ENCODE data around the gene RPS6KL1.

Gene RPS6KL1

DNA sequence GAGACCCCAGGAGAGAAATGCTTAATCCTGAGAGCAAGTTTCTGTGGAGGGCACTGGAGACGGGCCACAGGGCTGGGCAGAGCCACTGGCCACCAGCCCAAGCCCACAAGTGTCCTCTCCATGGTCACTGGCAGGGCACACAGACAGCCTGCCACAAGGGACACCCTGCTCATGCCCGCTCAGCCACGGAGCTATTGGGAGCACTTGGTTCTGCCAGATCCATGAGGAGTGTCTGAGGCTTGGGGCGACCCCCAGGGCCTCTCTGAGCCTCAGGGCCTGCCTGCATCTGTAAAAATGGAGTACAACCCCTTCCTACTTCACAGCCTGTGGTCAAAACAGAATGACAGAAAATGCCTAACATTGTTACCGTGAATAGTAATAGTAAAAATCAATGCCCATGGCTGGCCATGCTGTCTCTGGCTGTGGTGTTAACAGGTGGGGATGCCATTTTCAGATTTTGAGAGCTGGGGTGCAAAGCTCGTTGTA, 29.2 kb upstream of the RPS6KL1 start:
- FAIRE-seq = no peak

DNA sequence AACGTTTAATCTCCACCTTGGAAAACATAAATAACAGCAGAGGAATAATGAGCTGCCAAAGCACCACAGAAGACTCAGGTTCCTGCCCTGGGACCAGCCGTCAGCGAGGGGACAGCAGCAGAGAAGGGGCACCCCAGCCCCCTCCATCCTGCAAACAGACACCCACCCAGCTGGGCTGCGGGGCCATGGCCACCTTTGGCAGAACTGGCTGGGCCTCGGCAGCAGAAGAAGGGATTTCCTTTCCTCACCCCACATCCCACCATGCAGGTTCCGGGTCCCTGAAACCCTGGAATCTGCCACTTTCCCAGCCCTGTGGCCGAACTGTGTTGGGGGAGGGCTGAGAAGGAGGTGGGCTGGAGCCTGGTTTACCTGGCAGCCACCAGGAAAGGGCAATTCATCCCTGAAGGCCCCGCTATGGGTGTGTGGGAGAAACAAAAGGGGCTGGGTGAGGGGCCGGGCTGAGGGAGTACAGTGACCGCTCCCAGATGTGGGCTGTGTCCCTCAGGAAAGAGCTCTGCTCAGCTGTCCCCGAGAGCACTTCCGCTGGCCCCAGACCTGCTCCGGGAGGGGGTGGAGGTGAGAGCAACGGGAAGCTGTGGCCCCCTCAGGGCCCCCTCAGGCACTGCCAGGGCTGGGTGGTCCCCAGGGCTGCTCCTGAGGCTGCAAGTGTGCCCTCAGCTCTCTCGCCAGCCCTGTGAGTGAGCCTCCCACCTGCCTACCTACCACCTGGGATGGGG, 28.6 kb upstream of the RPS6KL1 start:
- no peak for FAIRE-seq

DNA sequence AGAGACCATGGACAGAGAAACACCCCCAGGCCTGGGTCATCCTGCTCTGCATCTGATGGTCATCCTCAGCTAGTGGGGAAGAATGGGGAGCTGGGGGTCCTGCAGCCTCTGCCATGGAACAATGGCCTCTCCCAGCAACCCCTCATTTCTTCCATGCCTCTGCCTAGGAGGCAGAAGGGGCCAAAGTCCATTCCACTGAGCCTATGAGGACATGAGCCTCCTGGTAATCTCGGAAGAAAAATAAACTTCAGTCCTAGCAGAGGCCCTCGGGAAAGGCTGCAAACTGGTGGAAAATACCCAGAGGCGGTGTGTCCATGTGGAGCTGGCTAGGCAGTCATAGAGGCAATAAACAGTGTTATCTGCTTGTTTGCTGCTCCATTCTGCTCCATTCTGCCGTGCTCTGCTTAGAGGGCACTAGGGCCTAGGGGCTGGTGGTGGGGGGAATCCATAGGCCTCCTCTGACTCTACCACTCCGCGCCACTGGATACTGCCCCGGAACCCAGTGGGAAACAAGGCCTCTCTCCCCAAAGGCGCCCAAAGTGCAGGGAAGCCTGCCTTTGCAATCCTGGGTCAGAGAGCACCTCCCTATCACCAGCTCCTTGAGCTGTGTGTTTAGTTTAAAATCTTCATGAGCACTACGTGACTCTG, 27.9 kb upstream of the RPS6KL1 start:
- FAIRE-seq = no peak

DNA sequence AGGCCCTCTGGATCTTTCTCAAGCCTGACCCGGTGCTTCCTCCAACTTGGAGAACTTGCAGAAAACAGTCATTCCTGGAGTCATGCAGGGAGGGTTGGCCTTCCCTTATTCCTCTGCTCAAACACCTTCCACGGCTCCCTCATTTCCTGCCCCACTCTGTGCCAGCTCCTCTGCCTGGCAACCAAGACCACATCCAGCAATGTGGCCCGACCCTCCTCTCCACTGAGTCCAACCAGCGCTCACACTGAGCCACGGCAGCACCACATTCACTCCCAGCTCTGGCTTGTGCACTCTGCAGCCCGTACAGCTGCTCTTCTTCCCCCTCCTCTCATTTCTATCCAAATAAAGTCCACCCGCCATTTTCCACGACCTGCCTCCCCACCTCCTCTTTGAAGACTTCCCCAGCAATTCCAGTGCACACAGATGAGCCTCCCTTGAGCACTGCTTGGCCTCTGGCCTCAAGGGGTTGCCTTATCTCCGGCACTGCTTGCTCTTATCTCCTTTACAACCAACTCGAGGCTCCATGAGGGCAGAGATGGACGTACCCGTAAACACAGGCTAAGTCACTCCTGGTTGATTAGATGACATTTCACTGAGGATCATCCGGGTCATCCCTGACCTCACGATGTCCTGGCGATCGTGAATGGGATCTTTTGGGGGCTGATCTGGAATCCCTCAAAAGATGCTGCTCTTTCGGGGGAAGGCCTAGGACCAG, 27.0 kb upstream of the RPS6KL1 start:
- no peak for FAIRE-seq

DNA sequence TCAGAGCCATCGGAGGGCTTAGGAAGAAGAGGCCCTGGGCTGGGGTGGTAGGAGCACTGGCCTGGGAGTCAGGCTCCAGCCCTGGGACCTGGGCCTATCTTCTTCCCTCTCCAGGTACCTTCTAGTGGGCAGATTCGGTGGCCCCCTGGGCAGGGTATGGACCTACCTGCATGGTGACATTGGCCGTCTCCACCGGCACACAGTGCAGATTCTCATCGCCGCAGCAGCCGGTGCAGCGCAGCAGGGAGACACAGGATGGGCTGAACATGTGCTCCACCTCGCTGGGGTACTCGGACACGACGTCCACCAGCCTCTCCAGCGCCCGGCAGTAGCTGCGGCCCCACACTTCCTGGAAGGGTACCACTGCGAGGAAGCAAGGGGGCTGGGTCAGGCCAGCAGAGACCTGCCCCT, 26.1 kb upstream of the RPS6KL1 start:
- FAIRE-seq = no peak

DNA sequence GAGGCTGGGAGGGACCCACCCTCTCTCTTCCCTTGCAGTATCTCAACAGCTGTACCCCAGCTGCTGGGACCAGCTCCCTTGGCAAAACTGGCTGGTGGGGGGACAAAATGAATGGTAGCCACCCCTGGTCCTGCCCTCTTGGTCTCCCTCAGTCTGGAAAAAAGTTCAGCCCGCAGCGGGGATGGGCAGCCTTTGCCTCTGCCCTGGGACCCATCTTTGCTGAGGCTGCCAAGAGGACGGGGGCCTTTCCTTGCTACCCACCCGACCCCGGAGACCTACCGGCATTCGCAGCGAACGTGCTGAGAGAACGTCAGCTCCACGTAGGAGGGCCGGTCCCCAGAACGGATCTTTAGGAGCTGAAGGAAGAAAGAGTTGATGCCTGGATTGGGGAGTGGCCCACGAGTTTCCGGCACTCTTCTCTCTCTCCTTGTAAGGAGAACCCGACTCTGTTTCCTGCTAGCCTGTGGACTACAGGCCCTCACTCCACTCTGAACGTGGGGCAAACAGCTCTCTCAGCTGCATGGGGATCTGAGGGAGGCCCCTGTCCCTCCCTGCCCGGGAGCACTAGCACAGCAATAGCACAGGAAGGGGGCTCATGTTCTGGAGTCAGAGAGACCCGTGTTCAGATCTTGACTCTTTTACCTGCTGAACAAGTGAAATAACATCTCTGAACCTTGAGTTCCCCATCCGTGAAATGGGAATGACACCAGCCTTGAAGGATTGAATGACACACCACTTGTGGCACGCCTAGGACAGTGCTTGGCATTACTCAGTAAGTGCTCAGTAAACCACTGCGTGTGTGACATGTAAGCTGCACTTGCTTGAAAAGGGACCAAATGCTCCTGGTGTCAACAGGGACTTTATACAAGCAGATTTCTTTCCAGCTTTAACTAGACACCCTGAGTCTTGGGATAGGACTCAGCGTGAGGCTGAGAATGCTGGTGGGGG, 25.4 kb upstream of the RPS6KL1 start:
- no peak for FAIRE-seq

DNA sequence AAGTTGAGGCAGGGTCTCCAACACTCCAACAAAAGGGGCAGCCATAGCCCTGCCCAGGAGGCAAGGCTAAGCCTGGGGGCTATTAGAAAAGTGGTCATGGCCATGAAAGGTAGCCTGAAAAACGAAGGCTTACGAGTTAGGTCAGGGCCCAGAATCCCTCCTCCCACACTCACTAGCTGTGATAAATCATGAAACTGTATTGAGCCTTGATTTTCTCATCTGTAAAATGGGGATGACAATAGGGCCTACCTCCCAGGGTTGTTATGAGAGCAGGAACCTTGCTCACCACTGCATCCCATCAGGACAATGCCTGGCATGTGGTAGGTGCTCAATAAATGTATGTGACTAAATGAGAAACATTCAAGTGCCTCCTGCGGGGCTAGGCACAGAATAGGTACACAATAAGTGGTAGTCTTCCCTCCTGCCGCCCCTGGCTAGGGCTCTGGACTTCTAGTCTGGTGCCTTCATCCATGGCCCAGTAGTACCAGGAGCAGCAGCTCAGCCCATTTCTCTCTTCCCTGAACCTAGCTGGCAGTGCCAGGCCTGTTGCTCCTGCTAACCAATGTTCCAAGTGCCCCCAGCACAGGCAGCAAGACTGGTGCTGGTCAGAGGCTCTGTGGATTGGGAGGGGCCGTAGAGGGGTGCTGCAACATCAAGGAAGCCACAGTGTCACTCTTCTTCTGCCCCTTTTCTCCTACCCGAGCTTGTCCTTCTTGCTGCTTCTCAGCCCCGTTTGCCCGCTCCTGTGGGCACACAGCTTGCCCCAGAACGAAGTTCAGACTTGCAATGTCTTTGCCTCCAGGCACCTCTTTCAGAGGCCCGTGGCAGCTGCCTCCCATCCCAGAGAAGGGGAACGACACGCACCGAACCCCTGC, 24.5 kb upstream of the RPS6KL1 start:
- no peak for FAIRE-seq

DNA sequence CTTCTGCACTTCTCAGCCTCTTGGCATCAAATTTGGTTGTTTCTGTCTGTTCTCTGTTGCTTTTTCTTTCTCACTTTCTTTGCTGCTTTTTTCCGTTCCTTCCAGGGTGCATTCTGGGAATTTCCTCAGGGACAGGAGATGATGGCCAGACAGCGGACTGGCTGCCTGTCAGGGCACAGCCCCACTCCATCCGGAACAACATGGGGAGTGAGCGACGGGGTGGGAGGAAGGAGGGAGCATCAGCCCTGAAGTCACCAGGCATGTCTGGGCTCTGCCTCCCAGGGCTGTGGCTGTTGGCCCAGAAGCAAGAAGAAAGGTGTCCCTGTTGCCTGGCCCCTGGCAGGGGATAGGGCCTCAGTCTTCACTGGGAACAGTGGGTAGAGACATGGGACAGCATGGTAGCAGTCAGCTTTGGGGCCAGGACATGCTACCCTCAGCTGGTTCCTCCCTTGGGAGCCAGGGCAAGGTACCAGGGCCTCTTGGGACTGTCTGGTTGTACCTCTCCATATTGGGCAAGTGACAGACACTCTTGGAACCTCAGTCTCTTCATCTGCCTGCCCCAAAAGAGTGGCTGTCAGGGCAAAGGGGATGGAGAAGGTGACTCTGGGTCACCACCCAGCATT, 23.7 kb upstream of the RPS6KL1 start:
- no peak for FAIRE-seq

DNA sequence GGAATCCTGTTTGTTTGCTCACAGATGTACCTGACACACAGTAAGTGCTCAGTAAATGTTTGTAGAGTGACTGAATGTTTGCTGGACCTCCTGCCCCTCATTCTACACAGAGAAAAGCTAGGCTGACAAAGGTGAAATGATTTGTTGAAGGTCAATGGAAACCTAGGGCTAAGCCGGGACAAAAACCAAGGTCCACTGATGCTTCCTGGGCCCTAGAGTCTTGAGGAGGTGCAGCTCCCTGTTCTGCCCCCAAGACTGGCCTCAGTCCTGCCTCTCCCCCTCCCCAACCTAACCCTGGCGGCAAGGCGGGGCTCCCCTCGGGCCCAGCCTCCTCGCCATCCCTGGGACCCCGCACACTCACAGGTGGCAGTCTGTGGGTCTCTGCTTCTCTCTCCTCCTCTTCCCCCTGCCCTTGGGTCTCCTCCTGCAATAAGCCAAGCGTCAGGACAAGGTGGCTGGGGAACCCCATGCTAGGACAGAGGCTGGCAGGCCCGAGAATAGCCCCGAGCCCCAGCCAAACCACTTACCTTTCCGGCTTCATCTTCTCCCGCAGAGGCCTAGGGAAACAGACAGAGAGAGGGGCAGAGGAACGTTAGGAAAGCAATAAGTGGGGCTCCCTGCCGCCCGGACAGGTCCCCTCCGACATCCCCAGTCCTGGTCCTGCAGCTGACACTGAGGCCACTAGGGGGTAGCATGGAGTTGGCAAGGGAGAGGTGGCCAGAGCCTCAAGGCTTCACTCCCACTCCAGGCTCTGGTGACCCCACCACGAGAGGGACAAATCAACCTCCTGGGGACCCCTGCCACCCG, 23.0 kb upstream of the RPS6KL1 start:
- FAIRE-seq = no peak

DNA sequence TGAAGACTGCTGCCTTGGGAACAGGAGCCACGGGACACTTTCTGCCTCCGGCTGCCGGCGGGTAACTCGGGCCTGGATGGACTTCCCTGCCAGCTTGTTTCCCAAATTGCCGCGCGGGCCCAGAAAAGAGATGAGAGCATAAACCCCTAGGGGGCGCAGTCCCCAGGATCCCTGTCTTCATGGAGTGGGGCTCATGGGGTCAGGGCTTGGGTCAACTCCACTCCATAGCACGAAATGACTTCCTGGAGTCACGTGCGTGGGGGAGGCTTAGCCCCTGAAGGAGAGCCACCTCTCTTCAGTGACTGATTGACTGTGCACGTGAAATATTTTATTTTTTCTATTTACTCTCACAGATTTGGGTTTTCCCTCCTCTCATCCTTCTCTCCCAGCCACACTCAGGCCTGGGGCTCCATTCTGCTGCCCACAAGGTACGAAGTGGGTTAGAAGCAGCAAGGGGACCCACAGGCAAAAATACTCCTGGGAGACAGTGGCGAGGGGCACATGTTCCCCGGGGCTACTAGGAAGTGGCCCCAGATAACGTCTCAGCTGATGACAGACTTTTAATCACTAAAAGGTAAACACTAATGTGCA, 22.3 kb upstream of the RPS6KL1 start:
- no peak for FAIRE-seq

DNA sequence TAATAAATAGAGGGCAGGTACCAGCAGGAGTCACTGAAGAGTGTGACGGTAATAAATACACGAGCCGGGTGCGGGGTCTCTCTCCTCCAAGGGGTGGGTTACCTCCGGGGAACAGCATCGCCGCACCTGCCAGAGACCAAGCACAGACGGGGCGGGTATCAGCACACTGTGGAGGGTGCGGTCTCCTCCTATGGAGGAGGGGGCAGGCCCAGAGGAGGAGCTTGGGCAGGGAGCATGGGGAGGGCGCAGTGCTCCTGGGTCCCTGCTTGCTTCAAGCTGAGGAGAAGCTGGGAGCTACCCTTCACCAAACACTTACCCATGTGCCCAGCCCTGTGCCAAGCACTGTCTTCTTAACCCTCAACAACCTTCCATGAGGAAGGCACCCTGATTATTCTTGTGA, 19.5 kb upstream of the RPS6KL1 start:
- no peak for FAIRE-seq

DNA sequence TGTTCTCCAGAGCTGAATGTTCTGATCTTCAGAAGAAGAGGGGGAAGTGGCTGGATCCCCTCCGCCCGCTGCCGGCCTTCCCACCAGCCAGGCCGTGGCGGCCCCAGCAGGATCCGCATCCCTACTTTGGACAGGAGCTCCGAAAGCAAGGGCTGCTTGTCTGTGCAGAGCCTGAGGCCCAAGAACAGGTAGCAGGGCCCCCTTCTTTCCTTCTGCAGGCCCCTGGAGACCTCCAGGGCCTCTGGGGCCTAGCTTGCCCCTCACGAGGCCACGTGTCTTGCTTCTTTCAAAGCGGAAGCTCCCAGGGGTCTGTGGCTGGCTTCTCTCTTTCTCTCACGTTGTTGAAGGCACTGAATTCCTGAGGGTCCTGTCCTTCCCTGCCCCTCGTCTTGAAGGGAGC, 19.1 kb upstream of the RPS6KL1 start:
- FAIRE-seq = no peak

DNA sequence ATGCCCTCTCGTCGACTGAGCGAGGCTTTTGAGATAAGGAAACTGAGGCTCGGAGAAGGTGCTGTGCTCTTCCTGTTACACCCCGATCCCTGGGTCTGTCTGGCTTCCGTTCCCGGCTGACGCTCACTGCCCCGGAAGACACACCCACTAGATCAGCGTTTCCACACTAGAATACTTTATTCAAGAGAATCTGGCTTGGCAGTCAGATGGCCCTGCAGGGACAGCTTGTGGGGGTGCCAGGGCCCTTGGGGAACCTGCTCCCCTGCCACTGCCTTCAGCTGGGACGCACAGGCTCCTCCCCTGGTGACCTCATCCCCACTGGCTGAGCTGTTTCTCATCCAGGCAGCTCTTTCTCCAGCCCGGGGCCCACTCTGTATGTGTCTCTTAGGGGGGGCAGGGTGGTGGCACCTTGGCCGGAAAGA, 18.6 kb upstream of the RPS6KL1 start:
- FAIRE-seq = no peak

DNA sequence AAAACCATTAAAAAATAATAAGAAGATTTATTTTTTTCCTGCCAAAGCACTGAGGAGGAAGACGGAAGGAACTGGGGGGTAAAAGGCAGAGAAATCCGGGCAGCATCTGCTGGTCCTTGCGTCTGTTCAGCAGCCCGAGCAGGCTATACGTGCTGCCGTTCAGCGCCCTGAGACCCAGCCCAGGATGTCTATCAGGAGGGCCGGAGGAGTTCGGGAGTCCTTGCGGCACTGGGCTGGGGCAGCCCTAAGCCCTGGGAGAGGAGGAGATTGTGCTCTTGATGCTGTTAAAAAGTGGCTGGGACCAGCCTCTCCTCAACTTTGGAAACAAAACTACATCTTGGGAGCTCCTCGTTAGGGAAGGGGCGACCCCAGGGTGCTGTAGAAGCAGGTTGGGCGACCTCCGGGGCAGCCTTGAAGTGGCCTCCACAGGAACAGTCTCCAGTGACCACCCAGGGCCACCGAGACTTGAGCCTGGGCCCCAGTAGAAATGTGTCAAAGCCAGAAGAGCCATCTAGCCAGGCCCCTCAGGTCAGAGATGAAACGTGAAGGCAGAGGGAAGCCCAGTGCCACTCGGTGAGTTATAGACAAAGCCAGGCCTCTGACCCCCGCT, 18.0 kb upstream of the RPS6KL1 start:
- FAIRE-seq = no peak

DNA sequence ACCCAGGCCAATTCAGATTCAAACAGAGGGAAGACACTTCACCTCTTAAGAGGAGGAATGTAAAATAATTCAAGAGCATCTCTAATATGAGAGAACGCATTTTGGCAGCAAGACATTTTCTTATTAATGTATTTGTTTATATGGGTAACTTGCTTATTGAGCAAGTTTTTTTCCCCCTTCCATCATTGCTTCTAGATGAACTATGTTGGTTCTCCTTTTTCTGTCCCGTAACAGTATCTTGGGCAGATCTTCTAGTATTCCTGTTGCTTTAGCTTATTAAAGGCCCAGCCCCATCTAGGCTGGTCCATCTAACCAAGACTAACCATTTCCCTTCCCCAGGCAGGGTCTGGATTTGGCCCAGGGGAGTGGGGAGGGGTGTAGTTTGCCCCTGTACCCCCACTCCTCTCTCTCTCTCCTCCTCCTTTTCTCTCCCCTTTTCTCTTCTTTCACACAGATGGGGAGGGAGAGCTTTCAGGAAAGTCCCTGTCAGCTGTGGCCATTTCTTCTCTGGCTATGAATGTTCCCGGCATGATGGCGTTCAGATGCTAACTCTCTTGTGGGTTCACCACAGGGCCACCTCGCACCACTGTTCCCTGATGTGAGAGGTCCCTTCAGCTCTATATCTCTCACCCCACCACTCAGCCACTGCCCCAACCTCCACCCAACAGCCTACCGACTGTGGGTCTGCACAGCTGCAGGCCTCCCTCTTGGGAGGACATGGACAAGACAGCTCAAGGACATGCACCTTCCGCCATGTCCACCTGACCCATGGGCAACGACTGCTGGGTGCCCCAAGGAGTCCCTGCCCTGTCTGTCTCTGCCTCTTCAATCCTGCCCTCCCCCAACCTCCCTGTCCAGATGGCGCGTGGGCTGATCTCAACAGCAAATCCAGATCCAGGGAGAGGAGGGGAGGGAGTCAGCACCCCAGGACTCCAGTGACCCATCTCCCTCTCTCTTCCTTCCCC, 15.8 kb upstream of the RPS6KL1 start:
- no peak for FAIRE-seq

DNA sequence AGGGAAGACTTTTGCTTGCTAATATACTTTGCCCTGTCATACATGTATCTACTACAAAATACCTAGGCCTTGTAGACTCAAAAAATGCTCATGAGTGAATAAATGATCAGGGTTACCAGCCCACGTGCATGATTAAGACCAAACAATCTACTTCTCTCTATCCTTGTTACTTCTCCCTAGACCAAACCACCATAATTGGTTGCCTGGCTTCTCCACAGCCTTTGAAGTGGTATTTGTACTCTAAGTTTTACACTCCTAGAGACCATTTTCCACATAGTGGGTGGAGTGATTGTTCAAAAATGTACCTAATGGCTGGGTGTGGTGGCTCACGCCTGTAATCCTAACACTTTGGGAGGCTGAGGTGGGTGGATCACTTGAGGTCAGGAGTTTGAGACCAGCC, 14.1 kb upstream of the RPS6KL1 start:
- FAIRE-seq = no peak

DNA sequence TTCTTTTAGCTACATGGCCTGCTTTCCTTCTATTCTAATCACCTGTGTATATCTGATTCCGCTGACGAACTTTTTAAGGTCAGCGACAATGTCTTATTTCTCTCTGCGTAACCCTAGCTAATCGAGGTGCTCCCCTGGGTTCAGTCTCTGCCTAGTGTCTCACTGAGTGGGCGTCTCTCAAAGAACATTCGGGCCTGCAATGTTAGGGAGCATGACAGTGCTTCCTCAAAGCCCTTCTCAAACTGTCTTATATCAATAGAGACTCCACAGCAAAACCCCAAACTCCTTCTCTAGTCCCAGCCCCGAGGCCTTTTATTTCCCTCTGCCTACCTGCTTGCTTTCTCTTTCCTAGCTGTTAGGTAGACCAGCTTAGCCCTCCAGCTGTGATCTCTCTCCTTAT, 13.7 kb upstream of the RPS6KL1 start:
- no peak for FAIRE-seq

DNA sequence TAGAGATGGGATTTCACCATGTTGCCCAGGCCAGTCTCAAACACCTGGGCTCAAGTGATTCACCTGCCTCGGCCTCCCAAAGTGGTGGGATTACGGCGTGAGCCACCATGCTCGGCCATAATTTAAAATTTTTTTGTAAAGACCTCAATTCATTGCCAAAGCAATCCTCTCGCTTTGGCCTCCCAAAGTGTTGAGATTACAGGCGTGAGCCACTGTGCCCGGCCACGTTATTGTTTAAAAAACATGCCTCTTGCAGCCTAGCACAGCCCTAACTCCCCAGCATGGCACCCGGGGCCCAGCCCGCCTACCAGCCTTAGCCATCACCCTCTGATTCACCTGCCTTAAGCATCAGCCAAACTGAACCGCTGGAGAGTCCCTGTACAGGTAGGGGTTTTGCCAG, 13.1 kb upstream of the RPS6KL1 start:
- FAIRE-seq = no peak

DNA sequence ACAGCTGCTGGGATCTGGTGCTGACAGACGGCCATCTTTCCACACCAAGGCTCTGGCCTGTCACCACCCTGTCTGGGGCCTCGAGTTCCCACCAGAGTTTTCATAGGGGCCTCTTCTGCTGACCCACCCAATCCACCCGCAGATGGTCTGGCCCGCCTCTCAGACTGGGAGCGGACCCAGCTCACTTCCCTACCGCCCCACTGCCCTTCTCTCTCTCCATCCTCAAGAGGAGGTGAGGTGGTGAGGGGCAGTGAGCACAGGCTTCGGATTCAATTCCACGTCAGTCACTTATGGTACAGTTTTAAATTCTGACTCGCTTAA, 12.3 kb upstream of the RPS6KL1 start:
- no peak for FAIRE-seq

All from TTC549 (cell line).